Gastrocnemius medialis (tissue), 4 donors: ENCODE data around the gene SFXN5. TPM values are rescaled to one million over a fixed set of nuclear protein-coding genes. Genes with fewer than 3 reads are reported as not detected.

Experiments
- ATAC-seq, 2 donors: fragments of 150-250 bp; one replicate each; pipeline ENCODE4 v1.9.1; 2016
- DNase-seq, 2 donors: peaks; one replicate each; pipeline ENCODE4 v3.0.0-alpha.2; 2019
- H3K27ac ChIP-seq, 4 donors: fragments of 200-600 bp; sonication (generic); 1 replicate in 1 of 4; 2 replicates in 3 of 4; pipeline ENCODE4 v1.5.1; 2016 to 2018; ENCODE audit warnings: mild to moderate bottlenecking in 2 of 4, moderate library complexity in 1 of 4
- H3K27me3 ChIP-seq, 3 donors: fragments of 200-600 bp; sonication (generic) in 2 of 3; 1 replicate in 1 of 3; 2 replicates in 2 of 3; pipeline versions ENCODE4 v1.5.1 to v1.6.0; 2016 to 2019; ENCODE audit warnings: mild to moderate bottlenecking in 1 of 3, moderate library complexity in 1 of 3
- H3K36me3 ChIP-seq, 2 donors: fragments of 200-600 bp; sonication (generic) in 1 of 2; one replicate each; pipeline ENCODE4 v1.5.1; 2017 to 2018
- H3K4me1 ChIP-seq, 2 donors: fragments of 200-600 bp; sonication (generic) in 1 of 2; one replicate each; pipeline ENCODE4 v1.5.1; 2016 to 2017; ENCODE audit warnings: mild to moderate bottlenecking in 2 of 2
- H3K4me3 ChIP-seq, 4 donors: fragments of 200-600 bp; sonication (generic) in 3 of 4; 1 replicate in 1 of 4; 2 replicates in 3 of 4; pipeline ENCODE4 v1.5.1; 2016 to 2019; ENCODE audit warnings: mild to moderate bottlenecking in 2 of 4
- H3K9me3 ChIP-seq, 3 donors: fragments of 200-600 bp; sonication (generic) in 2 of 3; 1 replicate in 1 of 3; 2 replicates in 2 of 3; pipeline ENCODE4 v1.5.1; 2016 to 2019
- CTCF ChIP-seq, 5 experiments: fragments of 450-650 bp in 3 of 5; fragments of 200-600 bp in 2 of 5; sonication (generic) in 2 of 5; IDR thresholded peaks in 4 of 5; conservative IDR thresholded peaks in 1 of 5; 1 replicate in 4 of 5; 2 replicates in 1 of 5; pipeline ENCODE4 v1.5.1; 2016 to 2019; ENCODE audit warnings: antibody characterized with exemption in 5 of 5, mild to moderate bottlenecking in 3 of 5, moderate library complexity in 3 of 5
- POLR2A ChIP-seq, 2 donors: fragments of 450-650 bp; IDR thresholded peaks; one replicate each; pipeline ENCODE4 v1.6.1; 2017; ENCODE audit warnings: antibody characterized with exemption in 2 of 2, mild to moderate bottlenecking in 2 of 2, moderate library complexity in 2 of 2
- in situ Hi-C, 4 donors: fragments of 200-750 bp; cut with MboI; loops; one replicate each; pipeline versions ENCODE4 v1.15.0 to v1.8.0; 2017; ENCODE audit warnings: low sequenced_read_pairs in 4 of 4
- intact Hi-C: fragments of 100-400 bp; cut with DNase I; formaldehyde crosslinking; loops from one replicate; pipeline ENCODE4 v1.15.1; 2023; ENCODE audit warnings: low total_unique reads
- total RNA-seq, 4 donors: library from RNA; depleted of rRNA; stranded (reverse); fragments of >200 nt; gene quantifications; one replicate each; pipeline versions ENCODE4 v1.1.0 to v1.2.3, GENCODE V29; 2016

Gene SFXN5
- total RNA-seq, 4 donors from 2014 or later, result 6.8 to 22.7 (median 9.1) TPM

- H3K4me1 ChIP-seq, result no peaks in the 10 kb centered on the region
- no peak overlapping the region for H3K4me3 ChIP-seq
- DNase-seq (no peak), ATAC-seq (no peak)
- no peak overlapping the region for H3K27ac ChIP-seq
- in situ Hi-C loops, result no loop called here
- TF ChIP-seq POLR2A (IDR thresholded peaks at IDR 0.05) (no peak), CTCF (IDR thresholded peaks at IDR 0.05 in 4 of 5, conservative IDR thresholded peaks at IDR 0.05 in 1 of 5) (no peak)
- intact Hi-C loops, result no loop called here
- peaks cover 0 to 8% of the 10 kb centered on the region in 2 donors for H3K36me3 ChIP-seq
- no peaks in the 10 kb centered on the region for H3K9me3 ChIP-seq
- no peaks in the 10 kb centered on the region for H3K27me3 ChIP-seq
These were observed 38.3 kb downstream of the SFXN5 start for GRCh38 chr2:73033142-73033765.

- intact Hi-C loops, result no loop called here
- DNase-seq, result no peak
- no peak overlapping the region for H3K27ac ChIP-seq
- H3K36me3 ChIP-seq, result peaks cover 0 to 10% of the 10 kb centered on the region in 2 donors
- in situ Hi-C loops, result no loop called here
- TF ChIP-seq CTCF (IDR thresholded peaks at IDR 0.05 in 4 of 5, conservative IDR thresholded peaks at IDR 0.05 in 1 of 5) (no peak), POLR2A (IDR thresholded peaks at IDR 0.05) (no peak)
- no peaks in the 10 kb centered on the region for H3K4me1 ChIP-seq
- no peaks in the 10 kb centered on the region for H3K27me3 ChIP-seq
- no peak for ATAC-seq
- H3K9me3 ChIP-seq, result no peaks in the 10 kb centered on the region
- no peak overlapping the region for H3K4me3 ChIP-seq
These were observed 38.8 kb downstream of the SFXN5 start for GRCh38 chr2:73032702-73033097.

GRCh38 chr2:73031725-73032701 lies 39.5 kb downstream of the SFXN5 start:
- Histone ChIP-seq H3K27me3 (no peaks in the 10 kb centered on the region), H3K4me3 (no peak overlapping the region), H3K4me1 (no peaks in the 10 kb centered on the region), H3K27ac (no peak overlapping the region), H3K36me3 (peaks cover 0 to 13% of the 10 kb centered on the region in 2 donors), H3K9me3 (no peaks in the 10 kb centered on the region)
- DNase-seq, result no peak
- TF ChIP-seq POLR2A (IDR thresholded peaks at IDR 0.05), result no peak
- no peak for TF ChIP-seq CTCF (IDR thresholded peaks at IDR 0.05 in 4 of 5, conservative IDR thresholded peaks at IDR 0.05 in 1 of 5)
- ATAC-seq, result peak in 1 of 2 donors; percentile 49
- intact Hi-C loops (no loop called here), in situ Hi-C loops (no loop called here)

- TF ChIP-seq POLR2A (IDR thresholded peaks at IDR 0.05), result no peak
- TF ChIP-seq CTCF (IDR thresholded peaks at IDR 0.05 in 4 of 5, conservative IDR thresholded peaks at IDR 0.05 in 1 of 5), result no peak
- intact Hi-C loops (no loop called here), in situ Hi-C loops (no loop called here)
- no peak for DNase-seq
- Histone ChIP-seq H3K36me3 (peaks cover 0 to 13% of the 10 kb centered on the region in 2 donors), H3K27me3 (no peaks in the 10 kb centered on the region), H3K27ac (no peak overlapping the region), H3K4me1 (no peaks in the 10 kb centered on the region), H3K4me3 (no peak overlapping the region), H3K9me3 (no peaks in the 10 kb centered on the region)
- no peak for ATAC-seq
These were observed 40.3 kb downstream of the SFXN5 start for GRCh38 chr2:73031095-73031678.
